Astrocyte (in vitro differentiated cells and primary cell): Measurements from ENCODE around the gene A1BG. TPM values are rescaled to one million over a fixed set of nuclear protein-coding genes. Genes with fewer than 3 reads are reported as not detected.

Source experiments
- DNase-seq: peaks from one replicate; pipeline ENCODE4 v3.0.0-alpha.2; 2010; ENCODE audit warnings: low read depth
- FAIRE-seq: peaks from 2 replicates; lab custom pipeline; 2011; peaks lifted over from hg19 to GRCh38; lab: Jason Lieb, UNC
- H2AFZ ChIP-seq: 2 replicates; pipeline ENCODE4 v1.6.0; 2012; ENCODE audit warnings: low read depth, low read length, inconsistent platforms
- H3K27ac ChIP-seq: 2 replicates; pipeline ENCODE4 v1.5.1; 2011; ENCODE audit warnings: low read depth, low read length, inconsistent platforms
- H3K27me3 ChIP-seq: 2 replicates; pipeline ENCODE4 v1.6.0; 2011; ENCODE audit warnings: low read length, inconsistent platforms; ENCODE audit not compliant: insufficient read depth
- H3K36me3 ChIP-seq: 2 replicates; pipeline ENCODE4 v1.5.1; 2011; ENCODE audit warnings: low read length, inconsistent platforms; ENCODE audit not compliant: insufficient read depth
- H3K4me1 ChIP-seq: 2 replicates; pipeline ENCODE4 v1.5.1; 2011; ENCODE audit warnings: low read length, inconsistent platforms; ENCODE audit not compliant: insufficient read depth
- H3K4me2 ChIP-seq: 2 replicates; pipeline ENCODE4 v1.6.0; 2012; ENCODE audit warnings: low read length, inconsistent platforms
- H3K4me3 ChIP-seq: 2 replicates; pipeline ENCODE4 v1.5.1; 2011; ENCODE audit warnings: low read depth, mild to moderate bottlenecking, low read length, inconsistent platforms; ENCODE audit not compliant: insufficient read depth
- H3K79me2 ChIP-seq: 2 replicates; pipeline ENCODE4 v1.6.0; 2012; ENCODE audit warnings: mild to moderate bottlenecking, low read length, inconsistent platforms; ENCODE audit not compliant: insufficient read depth
- H3K9ac ChIP-seq: 2 replicates; pipeline ENCODE4 v1.6.0; 2012; ENCODE audit warnings: mild to moderate bottlenecking, low read length, inconsistent platforms
- H3K9me3 ChIP-seq: 2 replicates; pipeline ENCODE4 v1.5.1; 2012; ENCODE audit warnings: low read depth, mild to moderate bottlenecking, low read length, inconsistent platforms; ENCODE audit not compliant: insufficient read depth
- H4K20me1 ChIP-seq: 2 replicates; pipeline ENCODE4 v1.6.0; 2012; ENCODE audit warnings: low read length, inconsistent platforms; ENCODE audit not compliant: insufficient read depth
- H3K27ac Mint-ChIP-seq: one replicate; pipeline ENCODE4 v1.8.0; 2021; ENCODE audit warnings: mild to moderate bottlenecking, mixed read lengths; ENCODE audit not compliant: unreplicated experiment
- H3K27me3 Mint-ChIP-seq: one replicate; pipeline ENCODE4 v1.8.0; 2021; ENCODE audit warnings: low read depth, mixed read lengths; ENCODE audit not compliant: unreplicated experiment
- H3K36me3 Mint-ChIP-seq: one replicate; pipeline ENCODE4 v1.8.0; 2021; ENCODE audit warnings: low read depth, mixed read lengths; ENCODE audit not compliant: unreplicated experiment
- H3K4me1 Mint-ChIP-seq: one replicate; pipeline ENCODE4 v1.8.0; 2021; ENCODE audit warnings: low read depth, mixed read lengths; ENCODE audit not compliant: unreplicated experiment
- H3K4me3 Mint-ChIP-seq: one replicate; pipeline ENCODE4 v1.8.0; 2021; ENCODE audit warnings: mild to moderate bottlenecking, moderate library complexity, mixed read lengths; ENCODE audit not compliant: unreplicated experiment
- H3K9me3 Mint-ChIP-seq: one replicate; pipeline ENCODE4 v1.8.0; 2021; ENCODE audit warnings: mild to moderate bottlenecking, mixed read lengths; ENCODE audit not compliant: unreplicated experiment
- CTCF ChIP-seq: IDR thresholded peaks from 2 replicates; pipeline ENCODE4 v1.5.1; 2011; ENCODE audit warnings: low read depth, mild to moderate bottlenecking, inconsistent platforms, low read length, moderate library complexity; ENCODE audit not compliant: insufficient read depth
- EZH2 ChIP-seq: IDR thresholded peaks from 2 replicates; pipeline ENCODE4 v1.6.1; 2012; ENCODE audit warnings: mild to moderate bottlenecking, low read length, inconsistent platforms; ENCODE audit not compliant: insufficient read depth
- total RNA-seq: library from RNA; stranded (reverse); gene quantifications from 2 replicates; pipeline ENCODE4 v1.2.1, GENCODE V29; 2021

Gene A1BG
- total RNA-seq, 1 donor from 2014 or later = 32.3 TPM

- Mint-ChIP-seq H3K27ac (peak overlapping the region; percentile 96), H3K9me3 (peaks cover 2% of the 10 kb centered on the region), H3K27me3 (no peaks in the 10 kb centered on the region), H3K4me1 (peaks cover 10% of the 10 kb centered on the region), H3K36me3 (peaks cover 20% of the 10 kb centered on the region), H3K4me3 (peak overlapping the region; percentile 100)
- peak overlapping the region; percentile 92 for H3K4me3 ChIP-seq
- peak overlapping the region; percentile 94 for H2AFZ ChIP-seq
- DNase-seq (no peak), FAIRE-seq (no peak)
- H3K4me1 ChIP-seq = peaks cover 10% of the 10 kb centered on the region
- peaks cover 43% of the 10 kb centered on the region for H3K79me2 ChIP-seq
- H3K27me3 ChIP-seq = no peaks in the 10 kb centered on the region
- H3K36me3 ChIP-seq = peaks cover 24% of the 10 kb centered on the region
- TF ChIP-seq CTCF (no peak), EZH2 (no peak)
- H3K4me2 ChIP-seq = peak overlapping the region; percentile 92
- no peaks in the 10 kb centered on the region for H3K9me3 ChIP-seq
- H3K9ac ChIP-seq = peak overlapping the region; percentile 91
- H3K27ac ChIP-seq = peak overlapping the region; percentile 80
- H4K20me1 ChIP-seq = peaks cover 31% of the 10 kb centered on the region
These were observed 47.4 kb downstream of the A1BG start for GRCh38 chr19:58305932-58306323.

GRCh38 chr19:58305065-58305931 lies 48.0 kb downstream of the A1BG start, which contains the start of gene ERVK3-1:
Gene ERVK3-1 (plus strand): TSS chr19:58305377. CDS start chr19:58312169, 6,792 bp downstream.
- H3K27me3 Mint-ChIP-seq = no peaks in the 10 kb centered on the region
- H3K4me1 ChIP-seq = peaks cover 10% of the 10 kb centered on the region
- peak within 1 kb of the TSS; percentile 100 for H3K4me3 Mint-ChIP-seq
- no peaks in the 10 kb centered on the region for H3K9me3 ChIP-seq
- H3K27ac ChIP-seq = peak within 1 kb of the TSS; percentile 80
- no peaks in the 10 kb centered on the region for H3K27me3 ChIP-seq
- H3K9ac ChIP-seq = peak within 1 kb of the TSS; percentile 91
- H3K27ac Mint-ChIP-seq = peak within 1 kb of the TSS; percentile 96
- peak; percentile 55 for FAIRE-seq
- H3K4me2 ChIP-seq = peak within 1 kb of the TSS; percentile 92
- peaks cover 24% of the 10 kb centered on the region for H3K36me3 Mint-ChIP-seq
- peaks cover 49% of the 10 kb centered on the region for H3K79me2 ChIP-seq
- peaks cover 2% of the 10 kb centered on the region for H3K9me3 Mint-ChIP-seq
- H4K20me1 ChIP-seq = peaks cover 37% of the 10 kb centered on the region
- peak within 1 kb of the TSS; percentile 94 for H2AFZ ChIP-seq
- H3K4me1 Mint-ChIP-seq = peaks cover 10% of the 10 kb centered on the region
- DNase-seq = peak; percentile 98
- TF ChIP-seq EZH2 (no peak), CTCF (no peak)
- peaks cover 24% of the 10 kb centered on the region for H3K36me3 ChIP-seq
- peak within 1 kb of the TSS; percentile 92 for H3K4me3 ChIP-seq

- FAIRE-seq (no peak), DNase-seq (no peak)
- H2AFZ ChIP-seq = peak overlapping the region; percentile 63
- peak overlapping the region; percentile 92 for H3K4me3 ChIP-seq
- H3K9ac ChIP-seq = peak overlapping the region; percentile 91
- H3K27ac ChIP-seq = peak overlapping the region; percentile 44
- H3K4me1 ChIP-seq = peaks cover 10% of the 10 kb centered on the region
- Mint-ChIP-seq H3K27ac (peak overlapping the region; percentile 96), H3K4me1 (peaks cover 10% of the 10 kb centered on the region), H3K27me3 (no peaks in the 10 kb centered on the region), H3K4me3 (peak overlapping the region; percentile 100), H3K36me3 (peaks cover 24% of the 10 kb centered on the region), H3K9me3 (peaks cover 2% of the 10 kb centered on the region)
- TF ChIP-seq CTCF = no peak
- TF ChIP-seq EZH2 = no peak
- H3K4me2 ChIP-seq = peak overlapping the region; percentile 92
- H3K27me3 ChIP-seq = no peaks in the 10 kb centered on the region
- H3K9me3 ChIP-seq = no peaks in the 10 kb centered on the region
- peaks cover 55% of the 10 kb centered on the region for H3K79me2 ChIP-seq
- H4K20me1 ChIP-seq = peaks cover 43% of the 10 kb centered on the region
- peaks cover 28% of the 10 kb centered on the region for H3K36me3 ChIP-seq
These were observed 48.6 kb downstream of the A1BG start for GRCh38 chr19:58304748-58305064.
